KMS-11 (cell line): Measurements from ENCODE around the gene AIDA.

Source experiments
- H2AFZ ChIP-seq: fragments of 200-600 bp; sonication (generic); 2 replicates; pipeline ENCODE4 v1.6.1; 2016; ENCODE audit warnings: antibody characterized with exemption, mixed run types, low read depth
- H3K27ac ChIP-seq: fragments of 200-600 bp; sonication (generic); 2 replicates; pipeline ENCODE4 v1.6.1; 2016; ENCODE audit warnings: mild to moderate bottlenecking, mixed run types
- H3K27me3 ChIP-seq: fragments of 200-600 bp; sonication (generic); 2 replicates; pipeline ENCODE4 v1.6.1; 2017; ENCODE audit warnings: mild to moderate bottlenecking, low read depth, mixed run types, moderate library complexity; ENCODE audit not compliant: insufficient read depth
- H3K36me3 ChIP-seq: fragments of 200-600 bp; sonication (generic); 2 replicates; pipeline ENCODE4 v1.6.1; 2017; ENCODE audit warnings: mild to moderate bottlenecking, mixed run types; ENCODE audit not compliant: insufficient read depth
- H3K4me1 ChIP-seq: fragments of 200-600 bp; sonication (generic); 2 replicates; pipeline ENCODE4 v1.6.1; 2016; ENCODE audit warnings: mild to moderate bottlenecking, low read depth, mixed run types; ENCODE audit not compliant: poor library complexity, severe bottlenecking
- H3K4me2 ChIP-seq: fragments of 200-600 bp; sonication (generic); 2 replicates; pipeline ENCODE4 v1.7.0; 2016; ENCODE audit warnings: mild to moderate bottlenecking, mixed run types
- H3K4me3 ChIP-seq: fragments of 200-600 bp; sonication (generic); IDR thresholded peaks from 2 replicates; pipeline ENCODE4 v1.6.1; 2017; ENCODE audit warnings: low read depth, low read length, mixed read lengths; ENCODE audit not compliant: insufficient read depth
- H3K79me2 ChIP-seq: fragments of 200-600 bp; sonication (generic); 2 replicates; pipeline ENCODE4 v1.6.1; 2016; ENCODE audit warnings: low read depth, mixed run types; ENCODE audit not compliant: insufficient read depth
- H3K9ac ChIP-seq: fragments of 200-600 bp; sonication (generic); 2 replicates; pipeline ENCODE4 v1.6.1; 2016; ENCODE audit warnings: mild to moderate bottlenecking, mixed run types
- H4K20me1 ChIP-seq: fragments of 200-600 bp; sonication (generic); 2 replicates; pipeline ENCODE4 v1.6.1; 2016; ENCODE audit warnings: mild to moderate bottlenecking, mixed run types; ENCODE audit not compliant: insufficient read depth
- TF ChIP-seq, protein P1 (sequence below): fragments of 200-600 bp; sonication (generic); conservative IDR thresholded peaks from 2 replicates; pipeline ENCODE4 v1.6.1; 2017; ENCODE audit warnings: low read depth, mild to moderate bottlenecking, antibody characterized with exemption, low read length, moderate library complexity, mixed read lengths

The AIDA gene

GRCh38 chr1:222739929-222740328 is 27.6 kb upstream of the AIDA start:
- Histone ChIP-seq H3K4me2 (no peak overlapping the region), H3K27me3 (no peaks in the 10 kb centered on the region), H3K4me1 (no peaks in the 10 kb centered on the region)

GRCh38 chr1:222739465-222739864 is 27.2 kb upstream of the AIDA start:
- H3K36me3 ChIP-seq, result no peaks in the 10 kb centered on the region

More at GRCh38 chr1:222739929-222740328, 27.6 kb upstream of the AIDA start:
- no peak overlapping the region for H3K4me3 ChIP-seq
- TF ChIP-seq, protein P1, sequence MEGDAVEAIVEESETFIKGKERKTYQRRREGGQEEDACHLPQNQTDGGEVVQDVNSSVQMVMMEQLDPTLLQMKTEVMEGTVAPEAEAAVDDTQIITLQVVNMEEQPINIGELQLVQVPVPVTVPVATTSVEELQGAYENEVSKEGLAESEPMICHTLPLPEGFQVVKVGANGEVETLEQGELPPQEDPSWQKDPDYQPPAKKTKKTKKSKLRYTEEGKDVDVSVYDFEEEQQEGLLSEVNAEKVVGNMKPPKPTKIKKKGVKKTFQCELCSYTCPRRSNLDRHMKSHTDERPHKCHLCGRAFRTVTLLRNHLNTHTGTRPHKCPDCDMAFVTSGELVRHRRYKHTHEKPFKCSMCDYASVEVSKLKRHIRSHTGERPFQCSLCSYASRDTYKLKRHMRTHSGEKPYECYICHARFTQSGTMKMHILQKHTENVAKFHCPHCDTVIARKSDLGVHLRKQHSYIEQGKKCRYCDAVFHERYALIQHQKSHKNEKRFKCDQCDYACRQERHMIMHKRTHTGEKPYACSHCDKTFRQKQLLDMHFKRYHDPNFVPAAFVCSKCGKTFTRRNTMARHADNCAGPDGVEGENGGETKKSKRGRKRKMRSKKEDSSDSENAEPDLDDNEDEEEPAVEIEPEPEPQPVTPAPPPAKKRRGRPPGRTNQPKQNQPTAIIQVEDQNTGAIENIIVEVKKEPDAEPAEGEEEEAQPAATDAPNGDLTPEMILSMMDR, result no peak
- no peak overlapping the region for H3K27ac ChIP-seq
- H3K9ac ChIP-seq, result no peak overlapping the region
- no peak overlapping the region for H2AFZ ChIP-seq
- H3K79me2 ChIP-seq, result no peaks in the 10 kb centered on the region
- H3K36me3 ChIP-seq, result no peaks in the 10 kb centered on the region
- H4K20me1 ChIP-seq, result no peaks in the 10 kb centered on the region

DNA sequence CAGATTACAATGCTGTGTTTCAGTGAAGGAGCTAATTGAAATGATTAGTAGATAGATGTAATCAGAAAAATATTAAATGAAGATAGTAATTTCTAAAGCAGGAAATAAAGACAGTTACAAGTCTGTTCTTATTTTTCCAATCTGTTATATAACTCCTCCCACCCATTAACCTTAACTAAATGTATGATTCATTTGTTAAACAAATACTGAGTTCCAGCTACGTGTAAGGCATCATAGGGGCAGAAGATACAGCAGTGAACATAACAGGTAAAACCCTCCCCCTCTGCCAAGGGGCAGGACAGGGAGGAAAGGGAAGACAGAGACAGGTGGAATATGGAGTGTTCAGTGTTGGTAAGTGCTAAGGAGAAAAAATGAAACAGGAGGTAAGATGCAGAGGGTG is 24.7 kb upstream of the AIDA start, which contains the start of gene FAM177B:
Gene FAM177B (plus strand): TSS at position 231 of the 400 bp plus-strand sequence. CDS start 9,344 bp downstream, outside the sequence.
- Histone ChIP-seq H3K27me3 (no peaks in the 10 kb centered on the region), H3K27ac (no peak within 1 kb of the TSS), H3K36me3 (no peaks in the 10 kb centered on the region), H4K20me1 (0 out of 2 replicates have a peak, but pooled peaks cover 4% of the 10 kb centered on the region), H3K9ac (no peak within 1 kb of the TSS), H3K79me2 (no peaks in the 10 kb centered on the region), H3K4me1 (peaks cover 18% of the 10 kb centered on the region), H3K4me2 (no peak within 1 kb of the TSS), H2AFZ (no peak within 1 kb of the TSS), H3K4me3 (no peak within 1 kb of the TSS)
- TF ChIP-seq, protein P1, result no peak

More at GRCh38 chr1:222739465-222739864, 27.2 kb upstream of the AIDA start:
- Histone ChIP-seq H3K4me2 (no peak overlapping the region), H3K4me1 (no peaks in the 10 kb centered on the region), H3K27me3 (no peaks in the 10 kb centered on the region), H3K27ac (no peak overlapping the region), H2AFZ (no peak overlapping the region), H3K9ac (no peak overlapping the region), H3K79me2 (no peaks in the 10 kb centered on the region), H3K4me3 (no peak overlapping the region), H4K20me1 (no peaks in the 10 kb centered on the region)
- TF ChIP-seq, protein P1, result no peak

GRCh38 chr1:222736470-222736869 is 24.2 kb upstream of the AIDA start:
- no peak overlapping the region for H3K4me3 ChIP-seq
- H3K4me1 ChIP-seq, result peaks cover 23% of the 10 kb centered on the region
- H3K27me3 ChIP-seq, result no peaks in the 10 kb centered on the region
- no peak overlapping the region for H3K4me2 ChIP-seq
- no peak overlapping the region for H2AFZ ChIP-seq
- H4K20me1 ChIP-seq, result 0 out of 2 replicates have a peak, but pooled peaks cover 4% of the 10 kb centered on the region
- H3K27ac ChIP-seq, result no peak overlapping the region
- TF ChIP-seq, protein P1, result no peak
- H3K9ac ChIP-seq, result no peak overlapping the region
- no peaks in the 10 kb centered on the region for H3K79me2 ChIP-seq
- H3K36me3 ChIP-seq, result no peaks in the 10 kb centered on the region
